H1 (cell line): ENCODE measurements around the gene THAP2. TPM values are rescaled to one million over a fixed set of nuclear protein-coding genes. Genes with fewer than 3 reads are reported as not detected.

Experiments used
- CTCF ChIA-PET: fragments of 300-600 bp; sonication (Branson Sonifier 250); formaldehyde crosslinking; loops from one replicate; lab custom pipeline; 2021; ENCODE audit not compliant: partially characterized antibody; lab: Charles Lee
- POLR2A ChIA-PET: fragments of 300-600 bp; sonication (Branson Sonifier 250); formaldehyde crosslinking; loops from one replicate; lab custom pipeline; 2021; ENCODE audit warnings: inconsistent platforms; ENCODE audit not compliant: partially characterized antibody; lab: Charles Lee
- DNase-seq, 2 experiments: peaks; one replicate each; pipeline versions ENCODE4 v3.0.0 to v3.0.0-alpha.2; 2010 to 2022; ENCODE audit warnings: low spot score in 2 of 2, low read depth in 1 of 2, mixed read lengths in 1 of 2
- FAIRE-seq: peaks from 2 replicates; lab custom pipeline; 2011; peaks lifted over from hg19 to GRCh38; lab: Jason Lieb, UNC
- H2AFZ ChIP-seq: 2 replicates; pipeline ENCODE4 v1.8.1; 2012; ENCODE audit warnings: low read length, inconsistent platforms
- H2AK5ac ChIP-seq: 2 replicates; pipeline ENCODE4 v1.6.1; 2013; ENCODE audit warnings: low read depth, low read length
- H2BK120ac ChIP-seq: replicated peaks from 2 replicates; pipeline ENCODE3; 2013; ENCODE audit warnings: low read depth, low read length, inconsistent platforms
- H2BK12ac ChIP-seq: 2 replicates; pipeline ENCODE4 v1.6.1; 2013; ENCODE audit warnings: low read depth, low read length
- H2BK15ac ChIP-seq: 2 replicates; pipeline ENCODE4 v1.6.1; 2013; ENCODE audit warnings: low read length
- H2BK20ac ChIP-seq: 2 replicates; pipeline ENCODE4 v1.6.1; 2013; ENCODE audit warnings: low read length
- H2BK5ac ChIP-seq: 2 replicates; pipeline ENCODE4 v1.6.1; 2013; ENCODE audit warnings: low read depth, low read length
- H3K14ac ChIP-seq: 2 replicates; pipeline ENCODE4 v1.6.1; 2013; ENCODE audit warnings: inconsistent platforms; ENCODE audit not compliant: insufficient read length
- H3K18ac ChIP-seq: 2 replicates; pipeline ENCODE4 v1.6.1; 2013; ENCODE audit warnings: low read length; ENCODE audit errors: extremely low read depth
- H3K23ac ChIP-seq: 2 replicates; pipeline ENCODE4 v1.6.1; 2013; ENCODE audit warnings: inconsistent platforms; ENCODE audit not compliant: insufficient read length
- H3K23me2 ChIP-seq: 2 replicates; pipeline ENCODE4 v1.6.1; 2013; ENCODE audit warnings: low read depth, low read length
- H3K27ac ChIP-seq: 2 replicates; pipeline ENCODE4 v1.6.1; 2011; ENCODE audit warnings: low read depth, low read length, inconsistent platforms
- H3K27me3 ChIP-seq, 4 experiments: replicated peaks in 1 of 4; 1 replicate in 1 of 4; 2 replicates in 3 of 4; pipeline versions ENCODE4 v1.6.1 to v1.8.1; 2011 to 2013; ENCODE audit warnings: low read length in 3 of 4, mild to moderate bottlenecking in 3 of 4, inconsistent platforms in 2 of 4, mixed read lengths in 2 of 4, moderate library complexity in 1 of 4; ENCODE audit not compliant: control insufficient read depth in 3 of 4, insufficient read depth in 3 of 4; ENCODE audit errors: extremely low read depth in 1 of 4
- H3K36me3 ChIP-seq, 4 experiments: 2 replicates each; pipeline versions ENCODE4 v1.6.1 to v1.8.1; 2011 to 2013; ENCODE audit warnings: mild to moderate bottlenecking in 4 of 4, low read length in 3 of 4, moderate library complexity in 2 of 4, control low read depth in 1 of 4, inconsistent platforms in 1 of 4; ENCODE audit not compliant: insufficient read depth in 4 of 4, control insufficient read depth in 2 of 4
- H3K4ac ChIP-seq: replicated peaks from 2 replicates; pipeline ENCODE3; 2013; ENCODE audit warnings: low read length, low read depth, mixed read lengths, inconsistent platforms; ENCODE audit not compliant: insufficient read length
- H3K4me1 ChIP-seq, 4 experiments: replicated peaks in 1 of 4; 1 replicate in 1 of 4; 2 replicates in 3 of 4; pipeline versions ENCODE4 v1.6.1 to v1.8.1; 2011 to 2013; ENCODE audit warnings: low read length in 3 of 4, inconsistent platforms in 2 of 4, mixed read lengths in 1 of 4; ENCODE audit not compliant: insufficient read depth in 4 of 4, control insufficient read depth in 3 of 4
- H3K4me2 ChIP-seq, 2 experiments: 2 replicates each; pipeline versions ENCODE4 v1.6.1 to v1.8.1; 2011 to 2013; ENCODE audit warnings: low read depth in 2 of 2, low read length in 2 of 2, control low read depth in 1 of 2, inconsistent platforms in 1 of 2, mild to moderate bottlenecking in 1 of 2; ENCODE audit not compliant: insufficient read depth in 1 of 2
- H3K4me3 ChIP-seq, 4 experiments: fragments of 200-600, 300-600 bp in 1 of 4; sonication (generic), shearing (Covaris generic), sonication (Bioruptor Twin) in 1 of 4; 2 replicates each; pipeline versions ENCODE4 v1.5.1 to v1.8.1; 2011 to 2016; ENCODE audit warnings: low read length in 4 of 4, low read depth in 3 of 4, control low read depth in 2 of 4, inconsistent platforms in 2 of 4, mild to moderate bottlenecking in 2 of 4, mixed read lengths in 1 of 4, moderate library complexity in 1 of 4; ENCODE audit not compliant: insufficient read depth in 2 of 4; ENCODE audit errors: extremely low read depth in 1 of 4
- H3K56ac ChIP-seq: replicated peaks from 2 replicates; pipeline ENCODE3; 2013; ENCODE audit warnings: low read depth, mild to moderate bottlenecking, mixed read lengths, low read length, inconsistent platforms; ENCODE audit not compliant: insufficient read length
- H3K79me1 ChIP-seq: 2 replicates; pipeline ENCODE4 v1.6.1; 2013; ENCODE audit warnings: low read depth, low read length, control low read depth
- H3K79me2 ChIP-seq, 2 experiments: 2 replicates each; pipeline versions ENCODE4 v1.6.1 to v1.8.1; 2012 to 2013; ENCODE audit warnings: low read length in 2 of 2, mild to moderate bottlenecking in 2 of 2, inconsistent platforms in 1 of 2; ENCODE audit not compliant: insufficient read depth in 2 of 2, control insufficient read depth in 1 of 2
- H3K9ac ChIP-seq, 4 experiments: replicated peaks in 1 of 4; 1 replicate in 1 of 4; 2 replicates in 3 of 4; pipeline versions ENCODE4 v1.6.1 to v1.8.1; 2011 to 2013; ENCODE audit warnings: low read depth in 3 of 4, low read length in 3 of 4, control low read depth in 2 of 4, mild to moderate bottlenecking in 2 of 4, moderate library complexity in 2 of 4, inconsistent platforms in 1 of 4; ENCODE audit errors: extremely low read depth in 1 of 4
- H3K9me3 ChIP-seq, 2 experiments: 2 replicates each; pipeline versions ENCODE4 v1.6.1 to v1.8.1; 2012 to 2013; ENCODE audit warnings: mild to moderate bottlenecking in 2 of 2, moderate library complexity in 2 of 2, control low read depth in 1 of 2, inconsistent platforms in 1 of 2, low read depth in 1 of 2, low read length in 1 of 2, mixed read lengths in 1 of 2; ENCODE audit not compliant: insufficient read depth in 2 of 2
- H4K20me1 ChIP-seq, 2 experiments: replicated peaks in 1 of 2; 2 replicates each; pipeline versions ENCODE3 to v1.8.1; 2011 to 2013; ENCODE audit warnings: inconsistent platforms in 2 of 2, low read length in 2 of 2, mild to moderate bottlenecking in 1 of 2; ENCODE audit not compliant: insufficient read depth in 2 of 2, control insufficient read depth in 1 of 2
- H4K5ac ChIP-seq: 2 replicates; pipeline ENCODE4 v1.6.1; 2013; ENCODE audit warnings: low read length, low read depth, mixed read lengths, inconsistent platforms; ENCODE audit not compliant: insufficient read length
- H4K8ac ChIP-seq: 2 replicates; pipeline ENCODE4 v1.8.0; 2013; ENCODE audit warnings: mild to moderate bottlenecking, moderate library complexity, low read length, inconsistent platforms; ENCODE audit not compliant: insufficient read depth; ENCODE audit errors: extremely low read depth
- H4K91ac ChIP-seq: replicated peaks from 2 replicates; pipeline ENCODE3; 2013; ENCODE audit warnings: low read length, mixed read lengths, inconsistent platforms; ENCODE audit not compliant: insufficient read length
- EGR1 ChIP-seq: IDR thresholded peaks from 2 replicates; pipeline ENCODE4 v1.6.1; 2011; ENCODE audit warnings: low read depth, low read length, borderline replicate concordance
- HDAC2 ChIP-seq, 2 experiments: fragments of 300-600 bp in 1 of 2; sonication (generic) in 1 of 2; IDR thresholded peaks; 2 replicates each; pipeline ENCODE4 v1.6.1; 2011 to 2012; ENCODE audit warnings: low read depth in 2 of 2, low read length in 2 of 2, mild to moderate bottlenecking in 2 of 2, moderate library complexity in 2 of 2, borderline replicate concordance in 1 of 2, inconsistent platforms in 1 of 2
- JUND ChIP-seq: IDR thresholded peaks from 2 replicates; pipeline ENCODE4 v1.6.1; 2011; ENCODE audit warnings: mild to moderate bottlenecking, improper control_type of control experiment, low read length
- SAP30 ChIP-seq: fragments of 300-600 bp; sonication (generic); IDR thresholded peaks from 2 replicates; pipeline ENCODE4 v1.7.1; 2012; ENCODE audit warnings: low read length, moderate library complexity, mild to moderate bottlenecking, inconsistent platforms; ENCODE audit not compliant: insufficient read depth, insufficient replicate concordance
- SIN3A ChIP-seq, 2 experiments: IDR thresholded peaks in 1 of 2; conservative IDR thresholded peaks in 1 of 2; 2 replicates each; pipeline ENCODE4 v1.6.1; 2011 to 2012; ENCODE audit warnings: low read length in 2 of 2, improper control_type of control experiment in 1 of 2, low read depth in 1 of 2, mild to moderate bottlenecking in 1 of 2
- SIRT6 ChIP-seq: IDR thresholded peaks from one replicate; pipeline ENCODE4 v1.7.1; 2012; ENCODE audit warnings: low read length, inconsistent platforms
- SP4 ChIP-seq: IDR thresholded peaks from 2 replicates; pipeline ENCODE4 v1.6.1; 2012; ENCODE audit warnings: low read length, inconsistent platforms
- WGBS, 2 experiments: shearing (Covaris generic) in 1 of 2; methylation state at CpG; one replicate each; pipeline versions ENCODE4 v1.1.6 to v1.1.7; 2013 to 2015; ENCODE audit warnings: low lambda C conversion rate in 2 of 2, mixed read lengths in 2 of 2, inconsistent platforms in 1 of 2, low coverage in 1 of 2, missing lambda C conversion rate in 1 of 2; ENCODE audit not compliant: insufficient replicate concordance in 2 of 2, insufficient coverage in 1 of 2, insufficient read length in 1 of 2; ENCODE audit errors: extremely low coverage in 1 of 2, missing lambda C conversion rate in 1 of 2; 5-methylcytosine and 5-hydroxymethylcytosine counted together
- polyA plus RNA-seq, 7 experiments: library from polyadenylated mRNA; depleted of rRNA in 3 of 7; stranded (reverse) in 5 of 7; unstranded in 2 of 7; fragments of >200 nt in 5 of 7; fragments of 200-250 nt in 2 of 7; gene quantifications; 1 replicate in 5 of 7; 2 replicates in 1 of 7; 4 replicates in 1 of 7; pipeline versions ENCODE4 v1.2.1 to v1.2.3, GENCODE V29; 2011 to 2013; ENCODE audit warnings: missing spikeins in 2 of 7, mixed read lengths in 2 of 7
- total RNA-seq: library from RNA; stranded (reverse); fragmentation: NEBNext Ultra II Directional; extraction: Animal tissue kit (Norgen Biotek cat#: 25700); gene quantifications from 2 replicates; pipeline ENCODE4 v1.2.1, GENCODE V29; 2021

THAP2 gene
- total and polyA plus RNA-seq, 2 of the 8 experiments (the other 6 are each of a cell fraction or from before 2014, with no cell fraction given): 1.8 to 5.3 TPM

- Histone ChIP-seq H4K8ac (no peak overlapping the region), H3K23ac (no peak overlapping the region), H3K4me3 (no peak overlapping the region), H3K18ac (no peak overlapping the region), H3K23me2 (no peaks in the 10 kb centered on the region), H3K27me3 (no peaks in the 10 kb centered on the region), H4K20me1 (peaks cover 0 to 2% of the 10 kb centered on the region in 2 experiments), H3K56ac (no peak overlapping the region), H3K27ac (no peak overlapping the region), H4K5ac (no peak overlapping the region), H2BK5ac (no peak overlapping the region), H3K79me2 (no peaks in the 10 kb centered on the region), H3K14ac (no peak overlapping the region), H3K4me2 (no peak overlapping the region), H3K36me3 (peaks cover 0 to 9% (median 1%) of the 10 kb centered on the region in 4 experiments; a peak in 2 of 8 replicates), H3K9ac (no peak overlapping the region), H2BK12ac (no peak overlapping the region), H2AK5ac (no peak overlapping the region), H2AFZ (no peak overlapping the region), H4K91ac (no peak overlapping the region), H2BK20ac (no peak overlapping the region), H3K4me1 (no peaks in the 10 kb centered on the region), H2BK15ac (no peak overlapping the region), H3K4ac (no peak overlapping the region), H3K79me1 (no peaks in the 10 kb centered on the region), H3K9me3 (no peaks in the 10 kb centered on the region), H2BK120ac (no peak overlapping the region)
- CTCF ChIA-PET: interaction anchor here (0.8 to 1.3 kb wide), 2 partner anchors 15 to 54 kb away, joined by 3 read pairs; no protein-coding TSS in a partner anchor
- no peak for FAIRE-seq
- 89% methylated on average over 7 of the region's 7 CpGs; no CpG with 5 or more reads in 1 of the 2 experiments for WGBS, 2 experiments
- POLR2A ChIA-PET: no interaction called here
- no peak for DNase-seq
- TF ChIP-seq JUND (no peak), SP4 (no peak), SAP30 (no peak), HDAC2 (IDR thresholded peaks at IDR 0.05; ENCODE audit: borderline replicate concordance in 1 of 2, low read depth in 2 of 2, low read length in 2 of 2) (no peak), SIN3A (conservative IDR thresholded peaks at IDR 0.05 in 1 of 2, IDR thresholded peaks at IDR 0.05 in 1 of 2; ENCODE audit: low read depth in 1 of 2, low read length in 2 of 2) (no peak), EGR1 (no peak), SIRT6 (no peak)
These were observed 29.0 kb downstream of the THAP2 start for GRCh38 chr12:71693126-71693525.
